ENCODE measurements around the gene EZR.

GRCh38 chr6:158769771-158770432, 49.3 kb downstream of the EZR start:
- TF ChIP-seq EZH2 (IDR thresholded peaks at IDR 0.05; ENCODE audit: borderline replicate concordance, low read length), result no peak
- TF ChIP-seq CTCF (IDR thresholded peaks at IDR 0.05; ENCODE audit: low read length), result no peak
